ENCODE results near the gene TAF1. TPM values are rescaled to one million over a fixed set of nuclear protein-coding genes. Genes with fewer than 3 reads are reported as not detected.
A peak's percentile ranks its signal among the peaks of the same experiment; 100 is the strongest.

Gene TAF1
- total and polyA plus RNA-seq, 9 of the 15 experiments (the other 6 are each of a cell fraction or from before 2014, with no cell fraction given) = 6.4 to 45.1 (median 38.1) TPM

DNA sequence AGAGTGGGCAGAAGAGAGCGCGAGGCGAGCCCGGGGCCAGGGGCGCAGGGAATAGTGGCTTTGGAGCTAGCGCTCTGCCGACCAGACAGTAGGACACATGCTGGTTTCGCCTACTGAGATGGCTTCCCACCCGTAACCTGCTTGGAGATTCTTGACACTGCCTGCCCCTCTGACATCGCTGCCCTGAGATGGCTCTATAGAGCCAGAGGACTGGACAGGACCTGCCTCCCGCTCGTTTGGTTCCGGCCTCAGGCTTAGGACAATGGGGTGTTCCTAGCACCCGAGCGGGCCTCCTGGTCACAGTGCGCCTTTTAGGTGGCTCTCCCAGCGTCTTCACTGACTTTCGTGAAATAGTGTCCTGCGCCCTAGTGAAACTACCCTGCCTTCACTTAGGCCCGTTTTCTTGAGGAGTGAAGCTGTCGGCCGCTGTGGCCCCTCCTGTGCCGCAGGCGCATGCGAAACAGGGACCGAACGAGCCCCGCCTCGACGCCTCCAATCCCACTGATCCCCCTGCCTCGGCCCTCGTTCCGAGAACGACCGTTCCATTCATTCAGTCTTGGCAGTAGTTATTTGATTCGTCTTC lies 608 bp downstream of the TAF1 start (continued):
- TF ChIP-seq, protein P1, sequence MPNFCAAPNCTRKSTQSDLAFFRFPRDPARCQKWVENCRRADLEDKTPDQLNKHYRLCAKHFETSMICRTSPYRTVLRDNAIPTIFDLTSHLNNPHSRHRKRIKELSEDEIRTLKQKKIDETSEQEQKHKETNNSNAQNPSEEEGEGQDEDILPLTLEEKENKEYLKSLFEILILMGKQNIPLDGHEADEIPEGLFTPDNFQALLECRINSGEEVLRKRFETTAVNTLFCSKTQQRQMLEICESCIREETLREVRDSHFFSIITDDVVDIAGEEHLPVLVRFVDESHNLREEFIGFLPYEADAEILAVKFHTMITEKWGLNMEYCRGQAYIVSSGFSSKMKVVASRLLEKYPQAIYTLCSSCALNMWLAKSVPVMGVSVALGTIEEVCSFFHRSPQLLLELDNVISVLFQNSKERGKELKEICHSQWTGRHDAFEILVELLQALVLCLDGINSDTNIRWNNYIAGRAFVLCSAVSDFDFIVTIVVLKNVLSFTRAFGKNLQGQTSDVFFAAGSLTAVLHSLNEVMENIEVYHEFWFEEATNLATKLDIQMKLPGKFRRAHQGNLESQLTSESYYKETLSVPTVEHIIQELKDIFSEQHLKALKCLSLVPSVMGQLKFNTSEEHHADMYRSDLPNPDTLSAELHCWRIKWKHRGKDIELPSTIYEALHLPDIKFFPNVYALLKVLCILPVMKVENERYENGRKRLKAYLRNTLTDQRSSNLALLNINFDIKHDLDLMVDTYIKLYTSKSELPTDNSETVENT (CRISPR knock-in tag; IDR thresholded peaks at IDR 0.05) = no peak
- TF ChIP-seq, protein P2, sequence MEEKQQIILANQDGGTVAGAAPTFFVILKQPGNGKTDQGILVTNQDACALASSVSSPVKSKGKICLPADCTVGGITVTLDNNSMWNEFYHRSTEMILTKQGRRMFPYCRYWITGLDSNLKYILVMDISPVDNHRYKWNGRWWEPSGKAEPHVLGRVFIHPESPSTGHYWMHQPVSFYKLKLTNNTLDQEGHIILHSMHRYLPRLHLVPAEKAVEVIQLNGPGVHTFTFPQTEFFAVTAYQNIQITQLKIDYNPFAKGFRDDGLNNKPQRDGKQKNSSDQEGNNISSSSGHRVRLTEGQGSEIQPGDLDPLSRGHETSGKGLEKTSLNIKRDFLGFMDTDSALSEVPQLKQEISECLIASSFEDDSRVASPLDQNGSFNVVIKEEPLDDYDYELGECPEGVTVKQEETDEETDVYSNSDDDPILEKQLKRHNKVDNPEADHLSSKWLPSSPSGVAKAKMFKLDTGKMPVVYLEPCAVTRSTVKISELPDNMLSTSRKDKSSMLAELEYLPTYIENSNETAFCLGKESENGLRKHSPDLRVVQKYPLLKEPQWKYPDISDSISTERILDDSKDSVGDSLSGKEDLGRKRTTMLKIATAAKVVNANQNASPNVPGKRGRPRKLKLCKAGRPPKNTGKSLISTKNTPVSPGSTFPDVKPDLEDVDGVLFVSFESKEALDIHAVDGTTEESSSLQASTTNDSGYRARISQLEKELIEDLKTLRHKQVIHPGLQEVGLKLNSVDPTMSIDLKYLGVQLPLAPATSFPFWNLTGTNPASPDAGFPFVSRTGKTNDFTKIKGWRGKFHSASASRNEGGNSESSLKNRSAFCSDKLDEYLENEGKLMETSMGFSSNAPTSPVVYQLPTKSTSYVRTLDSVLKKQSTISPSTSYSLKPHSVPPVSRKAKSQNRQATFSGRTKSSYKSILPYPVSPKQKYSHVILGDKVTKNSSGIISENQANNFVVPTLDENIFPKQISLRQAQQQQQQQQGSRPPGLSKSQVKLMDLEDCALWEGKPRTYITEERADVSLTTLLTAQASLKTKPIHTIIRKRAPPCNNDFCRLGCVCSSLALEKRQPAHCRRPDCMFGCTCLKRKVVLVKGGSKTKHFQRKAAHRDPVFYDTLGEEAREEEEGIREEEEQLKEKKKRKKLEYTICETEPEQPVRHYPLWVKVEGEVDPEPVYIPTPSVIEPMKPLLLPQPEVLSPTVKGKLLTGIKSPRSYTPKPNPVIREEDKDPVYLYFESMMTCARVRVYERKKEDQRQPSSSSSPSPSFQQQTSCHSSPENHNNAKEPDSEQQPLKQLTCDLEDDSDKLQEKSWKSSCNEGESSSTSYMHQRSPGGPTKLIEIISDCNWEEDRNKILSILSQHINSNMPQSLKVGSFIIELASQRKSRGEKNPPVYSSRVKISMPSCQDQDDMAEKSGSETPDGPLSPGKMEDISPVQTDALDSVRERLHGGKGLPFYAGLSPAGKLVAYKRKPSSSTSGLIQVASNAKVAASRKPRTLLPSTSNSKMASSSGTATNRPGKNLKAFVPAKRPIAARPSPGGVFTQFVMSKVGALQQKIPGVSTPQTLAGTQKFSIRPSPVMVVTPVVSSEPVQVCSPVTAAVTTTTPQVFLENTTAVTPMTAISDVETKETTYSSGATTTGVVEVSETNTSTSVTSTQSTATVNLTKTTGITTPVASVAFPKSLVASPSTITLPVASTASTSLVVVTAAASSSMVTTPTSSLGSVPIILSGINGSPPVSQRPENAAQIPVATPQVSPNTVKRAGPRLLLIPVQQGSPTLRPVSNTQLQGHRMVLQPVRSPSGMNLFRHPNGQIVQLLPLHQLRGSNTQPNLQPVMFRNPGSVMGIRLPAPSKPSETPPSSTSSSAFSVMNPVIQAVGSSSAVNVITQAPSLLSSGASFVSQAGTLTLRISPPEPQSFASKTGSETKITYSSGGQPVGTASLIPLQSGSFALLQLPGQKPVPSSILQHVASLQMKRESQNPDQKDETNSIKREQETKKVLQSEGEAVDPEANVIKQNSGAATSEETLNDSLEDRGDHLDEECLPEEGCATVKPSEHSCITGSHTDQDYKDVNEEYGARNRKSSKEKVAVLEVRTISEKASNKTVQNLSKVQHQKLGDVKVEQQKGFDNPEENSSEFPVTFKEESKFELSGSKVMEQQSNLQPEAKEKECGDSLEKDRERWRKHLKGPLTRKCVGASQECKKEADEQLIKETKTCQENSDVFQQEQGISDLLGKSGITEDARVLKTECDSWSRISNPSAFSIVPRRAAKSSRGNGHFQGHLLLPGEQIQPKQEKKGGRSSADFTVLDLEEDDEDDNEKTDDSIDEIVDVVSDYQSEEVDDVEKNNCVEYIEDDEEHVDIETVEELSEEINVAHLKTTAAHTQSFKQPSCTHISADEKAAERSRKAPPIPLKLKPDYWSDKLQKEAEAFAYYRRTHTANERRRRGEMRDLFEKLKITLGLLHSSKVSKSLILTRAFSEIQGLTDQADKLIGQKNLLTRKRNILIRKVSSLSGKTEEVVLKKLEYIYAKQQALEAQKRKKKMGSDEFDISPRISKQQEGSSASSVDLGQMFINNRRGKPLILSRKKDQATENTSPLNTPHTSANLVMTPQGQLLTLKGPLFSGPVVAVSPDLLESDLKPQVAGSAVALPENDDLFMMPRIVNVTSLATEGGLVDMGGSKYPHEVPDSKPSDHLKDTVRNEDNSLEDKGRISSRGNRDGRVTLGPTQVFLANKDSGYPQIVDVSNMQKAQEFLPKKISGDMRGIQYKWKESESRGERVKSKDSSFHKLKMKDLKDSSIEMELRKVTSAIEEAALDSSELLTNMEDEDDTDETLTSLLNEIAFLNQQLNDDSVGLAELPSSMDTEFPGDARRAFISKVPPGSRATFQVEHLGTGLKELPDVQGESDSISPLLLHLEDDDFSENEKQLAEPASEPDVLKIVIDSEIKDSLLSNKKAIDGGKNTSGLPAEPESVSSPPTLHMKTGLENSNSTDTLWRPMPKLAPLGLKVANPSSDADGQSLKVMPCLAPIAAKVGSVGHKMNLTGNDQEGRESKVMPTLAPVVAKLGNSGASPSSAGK (IDR thresholded peaks at IDR 0.05) = peak; percentile 71
- TF ChIP-seq ZNF175 (CRISPR knock-in tag; IDR thresholded peaks at IDR 0.05; ENCODE audit: low read depth) (no peak), POU5F1 (IDR thresholded peaks at IDR 0.05; ENCODE audit: borderline replicate concordance, low read depth, low read length, partially characterized antibody) (no peak), TSC22D4 (tag; IDR thresholded peaks at IDR 0.05) (no peak)

Measured in K562 (cell line).